Neural crest cell (in vitro differentiated cells): ENCODE measurements around the gene TSHZ2. TPM values are rescaled to one million over a fixed set of nuclear protein-coding genes. Genes with fewer than 3 reads are reported as not detected.

Experiments
- DNase-seq: peaks from one replicate; pipeline ENCODE4 v3.0.0; 2021; ENCODE audit warnings: low read depth, mixed read lengths, low spot score
- H3K27ac Mint-ChIP-seq: one replicate; pipeline ENCODE4 v1.8.0; 2021; ENCODE audit warnings: mild to moderate bottlenecking, mixed read lengths; ENCODE audit not compliant: unreplicated experiment
- H3K27me3 Mint-ChIP-seq: 2 replicates; pipeline ENCODE4 v1.8.0; 2021; ENCODE audit warnings: low read depth, mild to moderate bottlenecking, mixed read lengths
- H3K36me3 Mint-ChIP-seq: 2 replicates; pipeline ENCODE4 v1.8.0; 2021; ENCODE audit warnings: low read depth, mild to moderate bottlenecking, mixed read lengths
- H3K4me1 Mint-ChIP-seq: 2 replicates; pipeline ENCODE4 v1.8.0; 2021; ENCODE audit warnings: mixed read lengths
- H3K4me3 Mint-ChIP-seq: one replicate; pipeline ENCODE4 v1.8.0; 2021; ENCODE audit warnings: mild to moderate bottlenecking, mixed read lengths
- H3K9me3 Mint-ChIP-seq: 2 replicates; pipeline ENCODE4 v1.8.0; 2021; ENCODE audit warnings: mixed read lengths
- CTCF ChIP-seq: fragments of 200-600 bp; sonication (generic); conservative IDR thresholded peaks from 2 replicates; pipeline ENCODE4 v1.5.0; 2021; ENCODE audit warnings: antibody characterized with exemption, mild to moderate bottlenecking
- total RNA-seq: library from RNA; stranded (reverse); gene quantifications from 2 replicates; pipeline ENCODE4 v1.2.1, GENCODE V29; 2021

Gene TSHZ2
- total RNA-seq, 1 donor from 2014 or later, result 6.4 TPM

GRCh38 chr20:53355790-53356189, 383.6 kb downstream of the TSHZ2 start:
- Mint-ChIP-seq H3K27ac (no peak overlapping the region), H3K36me3 (peaks cover 10% of the 10 kb centered on the region), H3K9me3 (peaks cover 22% of the 10 kb centered on the region), H3K4me3 (no peak overlapping the region), H3K27me3 (no peaks in the 10 kb centered on the region), H3K4me1 (peaks cover 15% of the 10 kb centered on the region)
- no peak for DNase-seq
- TF ChIP-seq CTCF, result no peak

GRCh38 chr20:53359425-53359824, 387.3 kb downstream of the TSHZ2 start:
- Mint-ChIP-seq H3K4me1 (peaks cover 24% of the 10 kb centered on the region), H3K27me3 (no peaks in the 10 kb centered on the region), H3K9me3 (peaks cover 16% of the 10 kb centered on the region), H3K4me3 (no peak overlapping the region), H3K36me3 (peaks cover 6% of the 10 kb centered on the region), H3K27ac (no peak overlapping the region)
- TF ChIP-seq CTCF, result no peak
- no peak for DNase-seq

DNA sequence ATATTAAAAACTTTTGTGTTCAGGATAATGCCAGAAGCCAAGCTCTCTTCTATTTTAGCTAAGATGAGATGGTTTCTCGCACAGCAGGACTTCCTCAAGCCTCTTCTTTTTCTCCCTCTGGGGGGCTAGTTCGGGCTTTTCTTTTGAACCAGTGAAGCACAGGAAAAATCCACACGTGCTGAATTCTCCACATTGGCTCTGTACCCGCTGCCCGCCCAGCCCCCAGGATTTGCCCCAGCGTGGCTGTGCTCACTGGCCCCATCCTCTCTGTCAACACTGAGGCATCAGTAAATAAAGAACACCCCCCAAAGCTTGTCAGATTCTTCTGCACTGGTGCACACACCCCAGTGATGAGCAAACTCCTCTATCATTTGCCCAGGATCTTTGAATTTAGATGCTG, 388.7 kb downstream of the TSHZ2 start:
- peaks cover 28% of the 10 kb centered on the region for H3K4me1 Mint-ChIP-seq
- TF ChIP-seq CTCF, result no peak
- no peak for DNase-seq
- H3K36me3 Mint-ChIP-seq, result peaks cover 3% of the 10 kb centered on the region
- peaks cover 11% of the 10 kb centered on the region for H3K9me3 Mint-ChIP-seq
- no peak overlapping the region for H3K27ac Mint-ChIP-seq
- no peak overlapping the region for H3K4me3 Mint-ChIP-seq
- peaks cover 3% of the 10 kb centered on the region for H3K27me3 Mint-ChIP-seq

- no peak for DNase-seq
- peaks cover 3% of the 10 kb centered on the region for H3K27me3 Mint-ChIP-seq
- H3K4me3 Mint-ChIP-seq, result no peak overlapping the region
- peaks cover 34% of the 10 kb centered on the region for H3K4me1 Mint-ChIP-seq
- no peak overlapping the region for H3K27ac Mint-ChIP-seq
- peaks cover 2% of the 10 kb centered on the region for H3K9me3 Mint-ChIP-seq
- no peak for TF ChIP-seq CTCF
- no peaks in the 10 kb centered on the region for H3K36me3 Mint-ChIP-seq
Measured at GRCh38 chr20:53362736-53363135, 390.6 kb downstream of the TSHZ2 start.

GRCh38 chr20:53364646-53365045, 392.5 kb downstream of the TSHZ2 start:
- Mint-ChIP-seq H3K36me3 (no peaks in the 10 kb centered on the region), H3K4me3 (no peak overlapping the region), H3K27me3 (peaks cover 3% of the 10 kb centered on the region), H3K27ac (no peak overlapping the region), H3K9me3 (peaks cover 2% of the 10 kb centered on the region), H3K4me1 (peaks cover 28% of the 10 kb centered on the region)
- TF ChIP-seq CTCF, result no peak
- DNase-seq, result no peak

GRCh38 chr20:53365076-53365475, 392.9 kb downstream of the TSHZ2 start:
- H3K36me3 Mint-ChIP-seq, result no peaks in the 10 kb centered on the region
- TF ChIP-seq CTCF, result no peak
- H3K9me3 Mint-ChIP-seq, result peaks cover 2% of the 10 kb centered on the region
- no peak overlapping the region for H3K4me3 Mint-ChIP-seq
- DNase-seq, result no peak
- H3K27ac Mint-ChIP-seq, result no peak overlapping the region
- peaks cover 32% of the 10 kb centered on the region for H3K4me1 Mint-ChIP-seq
- H3K27me3 Mint-ChIP-seq, result peaks cover 3% of the 10 kb centered on the region
